GM12878 (cell line): ENCODE results near the gene STK39. TPM values are rescaled to one million over a fixed set of nuclear protein-coding genes. Genes with fewer than 3 reads are reported as not detected.

Experiments used
- ATAC-seq: fragments of 200-7000 bp; cut with Tn5 transposase; 3 replicates; pipeline ENCODE4 v1.9.1; 2020; ENCODE audit warnings: mild to moderate bottlenecking, moderate library complexity
- BruUV-seq: library from RNA; stranded (reverse); fragments of 400-500 nt; replicated peaks from 2 replicates; lab custom pipeline; 2021; lab: Mats Ljungman, UMichigan
- CTCF ChIA-PET: fragments of 300-600 bp; sonication (Branson Sonifier 250); formaldehyde crosslinking; extraction: SDS; loops from one replicate; lab custom pipeline; 2021; ENCODE audit warnings: inconsistent platforms; lab: Yijun Ruan, JAX
- POLR2A ChIA-PET: fragments of 350-600 bp; formaldehyde crosslinking; extraction: SDS; loops from one replicate; lab custom pipeline; 2021; ENCODE audit warnings: inconsistent platforms; lab: Charles Lee
- RAD21 ChIA-PET: fragments of 300-600 bp; sonication (Branson Sonifier 250); formaldehyde crosslinking; loops from one replicate; lab custom pipeline; 2023; ENCODE audit warnings: antibody characterized with exemption; ENCODE audit not compliant: unreplicated experiment; lab: Charles Lee
- SMC1A ChIA-PET: fragments of 300-600 bp; sonication (Branson Sonifier 250); formaldehyde crosslinking; loops from one replicate; lab custom pipeline; 2023; ENCODE audit not compliant: unreplicated experiment, uncharacterized antibody; lab: Charles Lee
- DNase-seq: peaks from one replicate; pipeline ENCODE4 v3.0.0-alpha.2; 2011; ENCODE audit warnings: low read depth, low spot score
- FAIRE-seq: peaks from 3 replicates; lab custom pipeline; 2011; peaks lifted over from hg19 to GRCh38; lab: Jason Lieb, UNC
- H2AFZ ChIP-seq: 2 replicates; pipeline ENCODE4 v1.6.0; 2011; ENCODE audit warnings: low read depth, low read length, control low read depth; ENCODE audit not compliant: control insufficient read depth
- H3K27ac ChIP-seq: 2 replicates; pipeline ENCODE4 v1.5.1; 2011; ENCODE audit warnings: control low read depth; ENCODE audit not compliant: control insufficient read depth, insufficient read depth
- H3K27me3 ChIP-seq, 2 experiments: replicated peaks in 1 of 2; 2 replicates each; pipeline versions ENCODE4 v1.6.0 to v1.6.1; 2011; ENCODE audit warnings: low read length in 1 of 2; ENCODE audit not compliant: control insufficient read depth in 2 of 2, insufficient read depth in 2 of 2
- H3K36me3 ChIP-seq, 2 experiments: 2 replicates each; pipeline ENCODE4 v1.5.1; 2011; ENCODE audit warnings: low read length in 1 of 2; ENCODE audit not compliant: control insufficient read depth in 2 of 2, insufficient read depth in 2 of 2
- H3K4me1 ChIP-seq: 2 replicates; pipeline ENCODE4 v1.6.1; 2011; ENCODE audit warnings: mild to moderate bottlenecking, low read length, moderate library complexity, mixed read lengths; ENCODE audit not compliant: control insufficient read depth, insufficient read depth
- H3K4me2 ChIP-seq: 2 replicates; pipeline ENCODE4 v1.6.0; 2011; ENCODE audit warnings: control low read depth; ENCODE audit not compliant: control insufficient read depth, insufficient read depth
- H3K4me3 ChIP-seq: fragments of 200-600 bp; sonication (generic); 2 replicates; pipeline ENCODE4 v1.5.1; 2016
- H3K79me2 ChIP-seq: 2 replicates; pipeline ENCODE4 v1.6.0; 2011; ENCODE audit warnings: low read length; ENCODE audit not compliant: control insufficient read depth, insufficient read depth
- H3K9ac ChIP-seq: 2 replicates; pipeline ENCODE4 v1.8.0; 2011; ENCODE audit warnings: low read length, control low read depth, mixed read lengths; ENCODE audit not compliant: control insufficient read depth, insufficient read depth
- H3K9me3 ChIP-seq: replicated peaks from 3 replicates; pipeline ENCODE4 v1.5.1; 2011; ENCODE audit warnings: mild to moderate bottlenecking, low read length; ENCODE audit not compliant: control insufficient read depth, insufficient read depth
- H4K20me1 ChIP-seq: 2 replicates; pipeline ENCODE4 v1.6.0; 2011; ENCODE audit not compliant: control insufficient read depth, insufficient read depth
- ASH2L ChIP-seq: fragments of 300-600, 200-600 bp; sonication (generic); IDR thresholded peaks from 2 replicates; pipeline ENCODE4 v1.6.1; 2017; ENCODE audit warnings: low read depth, mild to moderate bottlenecking, borderline replicate concordance
- BCL11A ChIP-seq: IDR thresholded peaks from 2 replicates; pipeline ENCODE4 v1.6.1; 2011; ENCODE audit warnings: low read depth, low read length
- CEBPZ ChIP-seq: fragments of 150-350 bp; IDR thresholded peaks from 2 replicates; pipeline ENCODE4 v1.6.1; 2016; ENCODE audit warnings: low read depth, low read length
- MTA2 ChIP-seq: fragments of 450-650 bp; IDR thresholded peaks from 2 replicates; pipeline ENCODE4 v1.6.1; 2016; ENCODE audit warnings: low read depth, mild to moderate bottlenecking, moderate library complexity
- PML ChIP-seq: IDR thresholded peaks from 2 replicates; pipeline ENCODE4 v1.6.1; 2012; ENCODE audit warnings: low read length, inconsistent platforms
- POLR2A ChIP-seq: IDR thresholded peaks from 2 replicates; pipeline ENCODE4 v1.6.1; 2011; ENCODE audit warnings: low read depth, mild to moderate bottlenecking, low read length
- POLR2AphosphoS2 ChIP-seq: IDR thresholded peaks from 2 replicates; pipeline ENCODE4 v1.6.1; 2011; ENCODE audit warnings: low read depth, mild to moderate bottlenecking, low read length, improper control_type of control experiment, moderate library complexity
- RFX5 ChIP-seq: IDR thresholded peaks from 2 replicates; pipeline ENCODE4 v1.6.1; 2011; ENCODE audit warnings: low read depth, low read length, improper control_type of control experiment
- SREBF1 ChIP-seq: IDR thresholded peaks from 2 replicates; pipeline ENCODE4 v1.6.1; 2012; ENCODE audit warnings: mild to moderate bottlenecking, low read length
- ZNF207 ChIP-seq: fragments of 450-650 bp; IDR thresholded peaks from 2 replicates; pipeline ENCODE4 v1.6.1; 2014; ENCODE audit warnings: antibody characterized with exemption, mild to moderate bottlenecking, borderline replicate concordance
- ZZZ3 ChIP-seq: IDR thresholded peaks from 2 replicates; pipeline ENCODE4 v1.6.1; 2011; ENCODE audit warnings: low read depth; ENCODE audit not compliant: control insufficient read depth, insufficient read length
- WGBS: methylation state at CpG from one replicate; pipeline ENCODE4 v1.1.6; 2016; ENCODE audit warnings: low lambda C conversion rate; ENCODE audit not compliant: insufficient replicate concordance, insufficient coverage; ENCODE audit errors: missing lambda C conversion rate; 5-methylcytosine and 5-hydroxymethylcytosine counted together
- in situ Hi-C: fragments of 300-500 bp; cut with MboI; formaldehyde crosslinking; loops from 9 replicates; pipeline ENCODE4 v1.14.3; 2018; ENCODE audit warnings: mixed read lengths
- intact Hi-C: fragments of 100-400 bp; cut with micrococcal nuclease; formaldehyde crosslinking; loops from one replicate; pipeline ENCODE4 v1.14.2; 2022; ENCODE audit not compliant: unreplicated experiment
- polyA plus RNA-seq, 11 experiments: library from polyadenylated mRNA; depleted of rRNA in 4 of 11; unstranded in 6 of 11; stranded (reverse) in 5 of 11; fragments of >200 nt; fragmentation: Nextera tagmentation in 4 of 11; fragmentation: Illumina TruSeq in 1 of 11; extraction: Ambion mirVana in 4 of 11; extraction: Trizol in 1 of 11; gene quantifications; 1 replicate in 1 of 11; 2 replicates in 10 of 11; pipeline versions ENCODE4 v1.2.1 to v1.2.3, GENCODE V29; 2011 to 2016; ENCODE audit warnings: inconsistent platforms in 2 of 11, missing spikeins in 2 of 11, low read depth in 1 of 11
- total RNA-seq, 4 experiments: library from RNA; depleted of rRNA in 3 of 4; stranded (reverse); fragments of >200 nt in 3 of 4; fragmentation: Illumina TruSeq in 1 of 4; extraction: Trizol in 1 of 4; gene quantifications; 2 replicates each; pipeline versions ENCODE4 v1.2.1 to v1.2.3, GENCODE V29; 2013 to 2021
- TF ChIP-seq, protein P1 (sequence below): IDR thresholded peaks from 2 replicates; pipeline ENCODE4 v1.6.1; 2012; ENCODE audit warnings: improper control_type of control experiment, low read depth, low read length; ENCODE audit not compliant: insufficient replicate concordance
- TF ChIP-seq, protein P2 (sequence below): fragments of 450-650 bp; IDR thresholded peaks from 2 replicates; pipeline ENCODE4 v1.6.1; 2017; ENCODE audit warnings: mild to moderate bottlenecking

Gene STK39
- total and polyA plus RNA-seq, 10 of the 15 experiments (the other 5 are each of a cell fraction or from before 2014, with no cell fraction given) = 0.03 to 0.21 (median 0.07) TPM; not detected in 5

DNA sequence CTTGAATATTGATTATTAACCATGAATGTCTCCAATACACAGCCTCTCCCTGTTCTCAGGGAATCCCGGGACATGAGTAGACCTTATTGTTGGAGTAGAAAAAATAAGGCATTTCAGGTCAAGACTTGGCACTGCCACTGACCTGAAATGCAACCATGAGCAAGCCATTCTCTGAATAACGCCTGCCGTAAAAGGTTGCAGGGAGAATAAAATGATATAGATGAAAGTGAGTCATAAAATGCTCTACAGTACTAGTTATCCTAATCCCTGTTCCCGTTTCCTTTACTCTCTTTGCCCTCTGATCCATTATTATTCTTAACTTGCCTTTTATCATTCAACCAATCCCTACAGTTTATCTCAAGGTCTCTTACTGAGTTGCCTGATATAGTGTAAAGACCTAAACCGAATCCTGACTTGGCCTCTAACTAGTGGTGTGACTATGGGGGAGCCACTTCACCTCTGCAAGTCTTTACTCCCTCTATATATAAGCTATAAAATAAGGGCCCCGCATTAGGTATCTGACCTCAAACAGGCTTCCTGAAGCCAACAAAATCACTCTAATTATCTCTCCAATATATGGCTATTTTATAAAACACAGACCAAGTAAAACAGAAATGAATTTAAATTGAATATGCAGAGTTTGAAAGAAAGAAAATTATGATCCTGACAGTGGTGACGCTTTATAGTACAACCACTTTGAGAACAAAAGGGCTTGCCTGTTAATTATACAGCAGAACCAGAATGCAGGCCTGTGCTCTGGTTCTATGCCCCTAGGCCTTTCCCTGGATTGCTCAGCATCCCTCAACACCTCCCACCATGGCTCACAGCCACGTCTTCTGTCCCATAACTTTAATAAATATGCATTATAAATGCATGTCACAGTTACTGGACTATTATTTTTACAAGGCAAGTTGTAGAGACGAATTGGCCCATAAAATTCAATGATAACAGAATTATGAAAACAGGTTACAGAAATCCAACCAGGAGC is 183.1 kb downstream of the STK39 start:
- Histone ChIP-seq H3K27ac (no peak overlapping the region), H3K9me3 (no peaks in the 10 kb centered on the region), H3K4me3 (no peak overlapping the region), H3K4me2 (no peak overlapping the region), H2AFZ (no peak overlapping the region), H3K27me3 (no peaks in the 10 kb centered on the region; a peak in 1 of 4 replicates), H3K36me3 (no peaks in the 10 kb centered on the region), H3K4me1 (no peaks in the 10 kb centered on the region), H3K9ac (no peak overlapping the region)
- ChIA-PET SMC1A (no interaction called here), RAD21 (no interaction called here), POLR2A (no interaction called here), CTCF (no interaction called here)
- no TSS peak for BruUV-seq
- no peak for FAIRE-seq
- in situ Hi-C loops = no loop called here
- WGBS = 33% methylated on average over 9 of the region's 9 CpGs
- TF ChIP-seq ZNF207 (no peak), ZZZ3 (no peak), POLR2A (no peak), ASH2L (no peak), MTA2 (no peak), POLR2AphosphoS2 (no peak), CEBPZ (no peak), PML (no peak), SREBF1 (no peak), RFX5 (no peak), BCL11A (no peak)
- TF ChIP-seq, protein P1, sequence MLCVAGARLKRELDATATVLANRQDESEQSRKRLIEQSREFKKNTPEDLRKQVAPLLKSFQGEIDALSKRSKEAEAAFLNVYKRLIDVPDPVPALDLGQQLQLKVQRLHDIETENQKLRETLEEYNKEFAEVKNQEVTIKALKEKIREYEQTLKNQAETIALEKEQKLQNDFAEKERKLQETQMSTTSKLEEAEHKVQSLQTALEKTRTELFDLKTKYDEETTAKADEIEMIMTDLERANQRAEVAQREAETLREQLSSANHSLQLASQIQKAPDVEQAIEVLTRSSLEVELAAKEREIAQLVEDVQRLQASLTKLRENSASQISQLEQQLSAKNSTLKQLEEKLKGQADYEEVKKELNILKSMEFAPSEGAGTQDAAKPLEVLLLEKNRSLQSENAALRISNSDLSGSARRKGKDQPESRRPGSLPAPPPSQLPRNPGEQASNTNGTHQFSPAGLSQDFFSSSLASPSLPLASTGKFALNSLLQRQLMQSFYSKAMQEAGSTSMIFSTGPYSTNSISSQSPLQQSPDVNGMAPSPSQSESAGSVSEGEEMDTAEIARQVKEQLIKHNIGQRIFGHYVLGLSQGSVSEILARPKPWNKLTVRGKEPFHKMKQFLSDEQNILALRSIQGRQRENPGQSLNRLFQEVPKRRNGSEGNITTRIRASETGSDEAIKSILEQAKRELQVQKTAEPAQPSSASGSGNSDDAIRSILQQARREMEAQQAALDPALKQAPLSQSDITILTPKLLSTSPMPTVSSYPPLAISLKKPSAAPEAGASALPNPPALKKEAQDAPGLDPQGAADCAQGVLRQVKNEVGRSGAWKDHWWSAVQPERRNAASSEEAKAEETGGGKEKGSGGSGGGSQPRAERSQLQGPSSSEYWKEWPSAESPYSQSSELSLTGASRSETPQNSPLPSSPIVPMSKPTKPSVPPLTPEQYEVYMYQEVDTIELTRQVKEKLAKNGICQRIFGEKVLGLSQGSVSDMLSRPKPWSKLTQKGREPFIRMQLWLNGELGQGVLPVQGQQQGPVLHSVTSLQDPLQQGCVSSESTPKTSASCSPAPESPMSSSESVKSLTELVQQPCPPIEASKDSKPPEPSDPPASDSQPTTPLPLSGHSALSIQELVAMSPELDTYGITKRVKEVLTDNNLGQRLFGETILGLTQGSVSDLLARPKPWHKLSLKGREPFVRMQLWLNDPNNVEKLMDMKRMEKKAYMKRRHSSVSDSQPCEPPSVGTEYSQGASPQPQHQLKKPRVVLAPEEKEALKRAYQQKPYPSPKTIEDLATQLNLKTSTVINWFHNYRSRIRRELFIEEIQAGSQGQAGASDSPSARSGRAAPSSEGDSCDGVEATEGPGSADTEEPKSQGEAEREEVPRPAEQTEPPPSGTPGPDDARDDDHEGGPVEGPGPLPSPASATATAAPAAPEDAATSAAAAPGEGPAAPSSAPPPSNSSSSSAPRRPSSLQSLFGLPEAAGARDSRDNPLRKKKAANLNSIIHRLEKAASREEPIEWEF = no peak
- TF ChIP-seq, protein P2, sequence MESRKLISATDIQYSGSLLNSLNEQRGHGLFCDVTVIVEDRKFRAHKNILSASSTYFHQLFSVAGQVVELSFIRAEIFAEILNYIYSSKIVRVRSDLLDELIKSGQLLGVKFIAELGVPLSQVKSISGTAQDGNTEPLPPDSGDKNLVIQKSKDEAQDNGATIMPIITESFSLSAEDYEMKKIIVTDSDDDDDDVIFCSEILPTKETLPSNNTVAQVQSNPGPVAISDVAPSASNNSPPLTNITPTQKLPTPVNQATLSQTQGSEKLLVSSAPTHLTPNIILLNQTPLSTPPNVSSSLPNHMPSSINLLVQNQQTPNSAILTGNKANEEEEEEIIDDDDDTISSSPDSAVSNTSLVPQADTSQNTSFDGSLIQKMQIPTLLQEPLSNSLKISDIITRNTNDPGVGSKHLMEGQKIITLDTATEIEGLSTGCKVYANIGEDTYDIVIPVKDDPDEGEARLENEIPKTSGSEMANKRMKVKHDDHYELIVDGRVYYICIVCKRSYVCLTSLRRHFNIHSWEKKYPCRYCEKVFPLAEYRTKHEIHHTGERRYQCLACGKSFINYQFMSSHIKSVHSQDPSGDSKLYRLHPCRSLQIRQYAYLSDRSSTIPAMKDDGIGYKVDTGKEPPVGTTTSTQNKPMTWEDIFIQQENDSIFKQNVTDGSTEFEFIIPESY = no peak
- TF ChIP-seq, all 136 proteins: peak for 0
- H4K20me1 ChIP-seq = no peaks in the 10 kb centered on the region
- intact Hi-C loops = no loop called here
- ATAC-seq (no peak), DNase-seq (no peak)
- H3K79me2 ChIP-seq = no peaks in the 10 kb centered on the region
